ENCODE results near the gene TTLL3. TPM values are rescaled to one million over a fixed set of nuclear protein-coding genes. Genes with fewer than 3 reads are reported as not detected.

TTLL3 gene
- total and polyA plus RNA-seq, 2 of the 8 experiments (the other 6 are each of a cell fraction or from before 2014, with no cell fraction given): 5.9 to 8.9 TPM

- Histone ChIP-seq H2BK20ac (ENCODE audit: low read length) (no peak overlapping the region), H2AFZ (ENCODE audit: low read length) (no peak overlapping the region), H4K20me1 (replicated peaks in 1 of 2; ENCODE audit: control insufficient read depth in 1 of 2, insufficient read depth in 2 of 2, low read length in 2 of 2) (peaks cover 0 to 8% of the 10 kb centered on the region in 2 experiments), H2BK5ac (ENCODE audit: low read depth, low read length) (no peak overlapping the region), H4K8ac (ENCODE audit: extremely low read depth, insufficient read depth, low read length) (no peak overlapping the region), H4K91ac (replicated peaks; ENCODE audit: insufficient read length, low read length) (no peak overlapping the region), H2BK12ac (ENCODE audit: low read depth, low read length) (no peak overlapping the region), H2BK120ac (replicated peaks; ENCODE audit: low read depth, low read length) (no peak overlapping the region), H3K4me3 (ENCODE audit: extremely low read depth in 1 of 4, insufficient read depth in 2 of 4, low read depth in 3 of 4, low read length in 4 of 4) (no peak overlapping the region), H3K79me1 (ENCODE audit: low read depth, low read length) (no peaks in the 10 kb centered on the region), H3K23me2 (ENCODE audit: low read depth, low read length) (peaks cover 7% of the 10 kb centered on the region), H3K4ac (replicated peaks; ENCODE audit: insufficient read length, low read depth, low read length) (no peak overlapping the region), H3K9me3 (ENCODE audit: insufficient read depth in 2 of 2, low read depth in 1 of 2, low read length in 1 of 2) (no peaks in the 10 kb centered on the region), H3K18ac (ENCODE audit: extremely low read depth, low read length) (no peak overlapping the region), H3K27me3 (replicated peaks in 1 of 4; ENCODE audit: control insufficient read depth in 3 of 4, extremely low read depth in 1 of 4, insufficient read depth in 3 of 4, low read length in 3 of 4) (no peaks in the 10 kb centered on the region), H3K14ac (ENCODE audit: insufficient read length) (no peak overlapping the region), H3K4me2 (ENCODE audit: insufficient read depth in 1 of 2, low read depth in 2 of 2, low read length in 2 of 2) (no peak overlapping the region), H3K56ac (replicated peaks; ENCODE audit: insufficient read length, low read depth, low read length) (no peak overlapping the region), H3K79me2 (ENCODE audit: control insufficient read depth in 1 of 2, insufficient read depth in 2 of 2, low read length in 2 of 2) (no peaks in the 10 kb centered on the region), H3K27ac (ENCODE audit: low read depth, low read length) (no peak overlapping the region), H2AK5ac (ENCODE audit: low read depth, low read length) (no peak overlapping the region), H3K9ac (replicated peaks in 1 of 4; ENCODE audit: extremely low read depth in 1 of 4, low read depth in 3 of 4, low read length in 3 of 4) (no peak overlapping the region), H2BK15ac (ENCODE audit: low read length) (no peak overlapping the region), H4K5ac (ENCODE audit: insufficient read length, low read depth, low read length) (no peak overlapping the region), H3K4me1 (replicated peaks in 1 of 4; ENCODE audit: control insufficient read depth in 3 of 4, insufficient read depth in 4 of 4, low read length in 3 of 4) (peaks cover 0 to 6% (median under 1%) of the 10 kb centered on the region in 4 experiments; a peak in 2 of 7 replicates), H3K23ac (ENCODE audit: insufficient read length) (no peak overlapping the region), H3K36me3 (ENCODE audit: control insufficient read depth in 2 of 4, insufficient read depth in 4 of 4, low read length in 3 of 4) (peaks cover 3 to 34% (median 18%) of the 10 kb centered on the region in 4 experiments; a peak in 7 of 8 replicates)
- 80% methylated on average over 8 of the region's 8 CpGs; no CpG with 5 or more reads in 1 of the 2 experiments for WGBS, 2 experiments (ENCODE audit: extremely low coverage in 1 of 2, insufficient coverage in 1 of 2, insufficient read length in 1 of 2, insufficient replicate concordance in 2 of 2, low coverage in 1 of 2, low lambda C conversion rate in 2 of 2, missing lambda C conversion rate in 1 of 2)
- POLR2A ChIA-PET (ENCODE audit: partially characterized antibody): interaction anchor here (0.6 to 2.5 kb wide), 4 partner anchors 9 to 105 kb away, joined by 3 to 12 read pairs (median 4); no protein-coding TSS in a partner anchor
- CTCF ChIA-PET (ENCODE audit: partially characterized antibody): interaction anchor here (0.6 to 7.5 kb wide), 11 partner anchors 8 to 488 kb away, joined by 3 to 74 read pairs (median 4); partner anchors contain the start of gene IL17RE
- no peak for FAIRE-seq
- no peak for DNase-seq (ENCODE audit: low read depth in 1 of 2, low spot score in 2 of 2)
- TF ChIP-seq CBX5 (IDR thresholded peaks at IDR 0.05; ENCODE audit: low read depth, low read length): no peak
- no peak for TF ChIP-seq EGR1 (IDR thresholded peaks at IDR 0.05; ENCODE audit: borderline replicate concordance, low read depth, low read length)
- no peak for TF ChIP-seq TAF1 (IDR thresholded peaks at IDR 0.05; ENCODE audit: low read depth, low read length)
- no peak for TF ChIP-seq CEBPB (IDR thresholded peaks at IDR 0.05; ENCODE audit: low read depth, low read length)
- no peak for TF ChIP-seq NANOG (IDR thresholded peaks at IDR 0.05; ENCODE audit: insufficient read depth, low read depth, low read length, poor library complexity, severe bottlenecking)
- no peak for TF ChIP-seq CHD1 (IDR thresholded peaks at IDR 0.05; ENCODE audit: low read depth, low read length)
- no peak for TF ChIP-seq POLR2A (IDR thresholded peaks at IDR 0.05; ENCODE audit: control extremely low read depth in 1 of 2, low read depth in 2 of 2, low read length in 2 of 2)
- no peak for TF ChIP-seq RAD21 (IDR thresholded peaks at IDR 0.05 in 1 of 2, conservative IDR thresholded peaks at IDR 0.05 in 1 of 2; ENCODE audit: low read depth in 2 of 2, low read length in 2 of 2)
- TF ChIP-seq SUZ12 (IDR thresholded peaks at IDR 0.05; ENCODE audit: low read length): no peak
- TF ChIP-seq ZNF274 (IDR thresholded peaks at IDR 0.05; ENCODE audit: borderline replicate concordance, extremely low read depth, low read length): no peak
- TF ChIP-seq RFX5 (IDR thresholded peaks at IDR 0.05; ENCODE audit: borderline replicate concordance, low read depth, low read length): no peak
- TF ChIP-seq TAF7 (optimal IDR thresholded peaks at IDR 0.05; ENCODE audit: borderline replicate concordance, low read depth, low read length): no peak
- no peak for TF ChIP-seq ATF2 (IDR thresholded peaks at IDR 0.05; ENCODE audit: low read length)
Measured at GRCh38 chr3:9841015-9841414, 31.0 kb downstream of the TTLL3 start.

Measured in H1 (cell line).